Astrocyte (in vitro differentiated cells and primary cell): ENCODE data around the gene BICD1. TPM values are rescaled to one million over a fixed set of nuclear protein-coding genes. Genes with fewer than 3 reads are reported as not detected.
A peak's percentile ranks its signal among the peaks of the same experiment; 100 is the strongest.
"Not testable (repeated sequence)": the region's sequence is repeated elsewhere in the genome, so short reads cannot be mapped to it uniquely, and the experiment has no call there.

Experiments used
- DNase-seq: peaks from one replicate; pipeline ENCODE4 v3.0.0-alpha.2; 2010; ENCODE audit warnings: low read depth
- FAIRE-seq: peaks from 2 replicates; lab custom pipeline; 2011; peaks lifted over from hg19 to GRCh38; lab: Jason Lieb, UNC
- H2AFZ ChIP-seq: 2 replicates; pipeline ENCODE4 v1.6.0; 2012; ENCODE audit warnings: low read depth, low read length, inconsistent platforms
- H3K27ac ChIP-seq: 2 replicates; pipeline ENCODE4 v1.5.1; 2011; ENCODE audit warnings: low read depth, low read length, inconsistent platforms
- H3K27me3 ChIP-seq: 2 replicates; pipeline ENCODE4 v1.6.0; 2011; ENCODE audit warnings: low read length, inconsistent platforms; ENCODE audit not compliant: insufficient read depth
- H3K36me3 ChIP-seq: 2 replicates; pipeline ENCODE4 v1.5.1; 2011; ENCODE audit warnings: low read length, inconsistent platforms; ENCODE audit not compliant: insufficient read depth
- H3K4me1 ChIP-seq: 2 replicates; pipeline ENCODE4 v1.5.1; 2011; ENCODE audit warnings: low read length, inconsistent platforms; ENCODE audit not compliant: insufficient read depth
- H3K4me2 ChIP-seq: 2 replicates; pipeline ENCODE4 v1.6.0; 2012; ENCODE audit warnings: low read length, inconsistent platforms
- H3K4me3 ChIP-seq: 2 replicates; pipeline ENCODE4 v1.5.1; 2011; ENCODE audit warnings: low read depth, mild to moderate bottlenecking, low read length, inconsistent platforms; ENCODE audit not compliant: insufficient read depth
- H3K79me2 ChIP-seq: 2 replicates; pipeline ENCODE4 v1.6.0; 2012; ENCODE audit warnings: mild to moderate bottlenecking, low read length, inconsistent platforms; ENCODE audit not compliant: insufficient read depth
- H3K9ac ChIP-seq: 2 replicates; pipeline ENCODE4 v1.6.0; 2012; ENCODE audit warnings: mild to moderate bottlenecking, low read length, inconsistent platforms
- H3K9me3 ChIP-seq: 2 replicates; pipeline ENCODE4 v1.5.1; 2012; ENCODE audit warnings: low read depth, mild to moderate bottlenecking, low read length, inconsistent platforms; ENCODE audit not compliant: insufficient read depth
- H4K20me1 ChIP-seq: 2 replicates; pipeline ENCODE4 v1.6.0; 2012; ENCODE audit warnings: low read length, inconsistent platforms; ENCODE audit not compliant: insufficient read depth
- H3K27ac Mint-ChIP-seq: one replicate; pipeline ENCODE4 v1.8.0; 2021; ENCODE audit warnings: mild to moderate bottlenecking, mixed read lengths; ENCODE audit not compliant: unreplicated experiment
- H3K27me3 Mint-ChIP-seq: one replicate; pipeline ENCODE4 v1.8.0; 2021; ENCODE audit warnings: low read depth, mixed read lengths; ENCODE audit not compliant: unreplicated experiment
- H3K36me3 Mint-ChIP-seq: one replicate; pipeline ENCODE4 v1.8.0; 2021; ENCODE audit warnings: low read depth, mixed read lengths; ENCODE audit not compliant: unreplicated experiment
- H3K4me1 Mint-ChIP-seq: one replicate; pipeline ENCODE4 v1.8.0; 2021; ENCODE audit warnings: low read depth, mixed read lengths; ENCODE audit not compliant: unreplicated experiment
- H3K4me3 Mint-ChIP-seq: one replicate; pipeline ENCODE4 v1.8.0; 2021; ENCODE audit warnings: mild to moderate bottlenecking, moderate library complexity, mixed read lengths; ENCODE audit not compliant: unreplicated experiment
- H3K9me3 Mint-ChIP-seq: one replicate; pipeline ENCODE4 v1.8.0; 2021; ENCODE audit warnings: mild to moderate bottlenecking, mixed read lengths; ENCODE audit not compliant: unreplicated experiment
- EZH2 ChIP-seq: IDR thresholded peaks from 2 replicates; pipeline ENCODE4 v1.6.1; 2012; ENCODE audit warnings: mild to moderate bottlenecking, low read length, inconsistent platforms; ENCODE audit not compliant: insufficient read depth
- total RNA-seq: library from RNA; stranded (reverse); gene quantifications from 2 replicates; pipeline ENCODE4 v1.2.1, GENCODE V29; 2021
- TF ChIP-seq, protein P1 (sequence below): IDR thresholded peaks from 2 replicates; pipeline ENCODE4 v1.5.1; 2011; ENCODE audit warnings: low read depth, mild to moderate bottlenecking, inconsistent platforms, low read length, moderate library complexity; ENCODE audit not compliant: insufficient read depth

The BICD1 gene
- total RNA-seq, 1 donor from 2014 or later: 28.7 TPM

- no peaks in the 10 kb centered on the region for H3K9me3 ChIP-seq
- no peak overlapping the region for H3K4me3 Mint-ChIP-seq
These were observed 166.4 kb downstream of the BICD1 start for GRCh38 chr12:32273063-32273522.

DNA sequence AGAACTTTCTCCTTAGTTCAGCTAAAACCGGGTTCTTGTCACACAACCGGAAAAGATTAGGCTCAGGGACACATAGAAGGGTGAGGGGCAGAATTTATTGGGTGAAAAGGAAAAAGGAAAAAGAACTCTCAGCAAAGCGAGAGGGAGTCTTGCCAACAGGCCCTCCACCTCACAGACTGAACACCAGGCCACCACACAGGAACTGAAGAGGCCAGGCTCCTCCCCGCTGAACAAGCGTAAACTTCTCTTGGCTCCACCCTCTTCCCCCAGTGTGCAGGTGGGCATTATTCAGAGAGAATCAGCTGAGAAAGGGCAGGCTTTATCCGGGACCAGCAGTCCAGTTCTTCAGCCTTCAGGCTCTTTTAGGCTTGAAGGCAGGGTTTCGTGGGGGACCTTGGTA, 167.1 kb downstream of the BICD1 start:
- Mint-ChIP-seq H3K36me3 (peaks cover 2% of the 10 kb centered on the region), H3K27me3 (no peaks in the 10 kb centered on the region), H3K4me1 (peaks cover 22% of the 10 kb centered on the region), H3K9me3 (no peaks in the 10 kb centered on the region), H3K27ac (no peak overlapping the region), H3K4me3 (no peak overlapping the region)
- Histone ChIP-seq H3K4me2 (no peak overlapping the region), H3K27ac (no peak overlapping the region), H4K20me1 (peaks cover 10% of the 10 kb centered on the region), H3K4me3 (no peak overlapping the region), H3K4me1 (peaks cover 22% of the 10 kb centered on the region), H3K79me2 (peaks cover 16% of the 10 kb centered on the region), H2AFZ (no peak overlapping the region), H3K9ac (no peak overlapping the region), H3K36me3 (no peaks in the 10 kb centered on the region), H3K9me3 (no peaks in the 10 kb centered on the region), H3K27me3 (no peaks in the 10 kb centered on the region)
- FAIRE-seq (no peak), DNase-seq (no peak)
- TF ChIP-seq, protein P1, sequence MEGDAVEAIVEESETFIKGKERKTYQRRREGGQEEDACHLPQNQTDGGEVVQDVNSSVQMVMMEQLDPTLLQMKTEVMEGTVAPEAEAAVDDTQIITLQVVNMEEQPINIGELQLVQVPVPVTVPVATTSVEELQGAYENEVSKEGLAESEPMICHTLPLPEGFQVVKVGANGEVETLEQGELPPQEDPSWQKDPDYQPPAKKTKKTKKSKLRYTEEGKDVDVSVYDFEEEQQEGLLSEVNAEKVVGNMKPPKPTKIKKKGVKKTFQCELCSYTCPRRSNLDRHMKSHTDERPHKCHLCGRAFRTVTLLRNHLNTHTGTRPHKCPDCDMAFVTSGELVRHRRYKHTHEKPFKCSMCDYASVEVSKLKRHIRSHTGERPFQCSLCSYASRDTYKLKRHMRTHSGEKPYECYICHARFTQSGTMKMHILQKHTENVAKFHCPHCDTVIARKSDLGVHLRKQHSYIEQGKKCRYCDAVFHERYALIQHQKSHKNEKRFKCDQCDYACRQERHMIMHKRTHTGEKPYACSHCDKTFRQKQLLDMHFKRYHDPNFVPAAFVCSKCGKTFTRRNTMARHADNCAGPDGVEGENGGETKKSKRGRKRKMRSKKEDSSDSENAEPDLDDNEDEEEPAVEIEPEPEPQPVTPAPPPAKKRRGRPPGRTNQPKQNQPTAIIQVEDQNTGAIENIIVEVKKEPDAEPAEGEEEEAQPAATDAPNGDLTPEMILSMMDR: no peak
- TF ChIP-seq EZH2: no peak

More at GRCh38 chr12:32273063-32273522, 166.4 kb downstream of the BICD1 start:
- Histone ChIP-seq H3K36me3 (no peaks in the 10 kb centered on the region), H3K27ac (no peak overlapping the region), H3K4me3 (no peak overlapping the region), H3K27me3 (no peaks in the 10 kb centered on the region), H3K9ac (no peak overlapping the region), H3K4me2 (peak overlapping the region; percentile 15), H3K4me1 (peaks cover 22% of the 10 kb centered on the region), H3K79me2 (peaks cover 16% of the 10 kb centered on the region), H2AFZ (no peak overlapping the region), H4K20me1 (peaks cover 10% of the 10 kb centered on the region)
- TF ChIP-seq, protein P1: no peak
- TF ChIP-seq EZH2: no peak
- Mint-ChIP-seq H3K27ac (no peak overlapping the region), H3K27me3 (no peaks in the 10 kb centered on the region), H3K36me3 (peaks cover 2% of the 10 kb centered on the region), H3K4me1 (peaks cover 22% of the 10 kb centered on the region), H3K9me3 (no peaks in the 10 kb centered on the region)
- DNase-seq (peak; percentile 34), FAIRE-seq (no peak)

DNA sequence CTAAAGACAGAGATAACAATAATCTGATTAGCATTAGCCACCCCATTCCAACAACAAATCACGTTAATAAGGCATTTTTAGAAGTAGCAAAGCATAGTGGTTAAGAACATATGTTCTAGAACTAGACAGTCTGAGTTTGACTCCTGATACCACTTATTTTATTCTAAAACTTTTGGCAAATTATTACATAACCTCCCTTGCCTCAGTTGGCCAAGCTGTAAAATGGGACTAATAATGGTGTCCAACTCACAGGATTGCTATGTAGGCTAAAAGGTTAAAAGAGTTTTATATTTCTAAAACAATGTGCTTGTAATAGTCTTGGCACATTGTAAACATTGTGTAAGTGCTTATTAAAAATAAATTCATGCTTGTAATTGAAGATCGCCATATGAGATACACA, 168.0 kb downstream of the BICD1 start:
- H3K36me3 Mint-ChIP-seq: peaks cover 2% of the 10 kb centered on the region
- no peaks in the 10 kb centered on the region for H3K27me3 Mint-ChIP-seq
- Histone ChIP-seq H3K36me3 (no peaks in the 10 kb centered on the region), H2AFZ (no peak overlapping the region), H3K27me3 (no peaks in the 10 kb centered on the region), H4K20me1 (peaks cover 10% of the 10 kb centered on the region), H3K9me3 (no peaks in the 10 kb centered on the region), H3K4me3 (no peak overlapping the region), H3K27ac (no peak overlapping the region), H3K79me2 (peaks cover 20% of the 10 kb centered on the region), H3K4me1 (peaks cover 22% of the 10 kb centered on the region), H3K4me2 (no peak overlapping the region), H3K9ac (no peak overlapping the region)
- DNase-seq: no peak
- FAIRE-seq: no peak
- H3K27ac Mint-ChIP-seq: no peak overlapping the region
- peaks cover 22% of the 10 kb centered on the region for H3K4me1 Mint-ChIP-seq
- H3K4me3 Mint-ChIP-seq: no peak overlapping the region
- no peaks in the 10 kb centered on the region for H3K9me3 Mint-ChIP-seq
- no peak for TF ChIP-seq EZH2
- TF ChIP-seq, protein P1: no peak

DNA sequence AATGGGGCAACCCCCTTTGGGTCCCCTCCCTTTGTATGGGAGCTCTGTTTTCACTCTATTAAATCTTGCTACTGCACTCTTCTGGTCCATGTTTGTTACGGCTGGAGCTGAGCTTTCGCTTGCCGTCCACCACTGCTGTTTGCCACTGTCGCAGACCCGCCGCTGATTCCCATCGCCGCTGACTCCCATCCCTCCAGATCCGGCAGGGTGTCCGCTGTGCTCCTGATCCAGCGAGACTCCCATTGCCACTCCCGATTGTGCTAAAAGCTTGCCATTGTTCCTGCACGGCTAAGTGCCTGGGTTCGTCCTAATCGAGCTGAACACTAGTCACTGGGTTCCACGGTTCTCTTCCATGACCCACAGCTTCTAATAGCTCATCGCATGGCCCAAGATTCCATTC, 168.9 kb downstream of the BICD1 start:
- H3K9me3 Mint-ChIP-seq, H3K36me3 Mint-ChIP-seq, H3K9me3 ChIP-seq, H3K27ac ChIP-seq, FAIRE-seq, H3K27me3 Mint-ChIP-seq, H3K9ac ChIP-seq, H3K27me3 ChIP-seq, H2AFZ ChIP-seq, H3K27ac Mint-ChIP-seq, H3K4me3 Mint-ChIP-seq, H3K36me3 ChIP-seq, DNase-seq, H3K4me2 ChIP-seq, H3K4me3 ChIP-seq: not testable (repeated sequence)
- H3K4me1 Mint-ChIP-seq: peaks cover 22% of the 10 kb centered on the region
- peaks cover 13% of the 10 kb centered on the region for H4K20me1 ChIP-seq
- peaks cover 19% of the 10 kb centered on the region for H3K79me2 ChIP-seq
- H3K4me1 ChIP-seq: peaks cover 22% of the 10 kb centered on the region
